HuH-7 (cell line): ENCODE results near the gene CD59.
"Not testable (repeated sequence)": the region's sequence is repeated elsewhere in the genome, so short reads cannot be mapped to it uniquely, and the experiment has no call there.

Experiments used
- DNase-seq: peaks from one replicate; pipeline ENCODE4 v3.0.0; 2011; ENCODE audit warnings: low spot score

CD59 gene

GRCh38 chr11:33692541-33692940 is 43.7 kb downstream of the CD59 start:
- no peak for DNase-seq

GRCh38 chr11:33692013-33692504 is 44.2 kb downstream of the CD59 start:
- no peak for DNase-seq

GRCh38 chr11:33691066-33691864 is 45.0 kb downstream of the CD59 start:
- DNase-seq = no peak

GRCh38 chr11:33690290-33691065 is 45.7 kb downstream of the CD59 start:
- DNase-seq = no peak

- no peak for DNase-seq
Measured at GRCh38 chr11:33689501-33689900, 46.7 kb downstream of the CD59 start.

- DNase-seq = no peak
Measured at GRCh38 chr11:33689085-33689484, 47.1 kb downstream of the CD59 start.

GRCh38 chr11:33687733-33688479 is 48.3 kb downstream of the CD59 start:
- peak; percentile 41 for DNase-seq

- DNase-seq = no peak
Measured at GRCh38 chr11:33685082-33685481, 51.1 kb downstream of the CD59 start.

GRCh38 chr11:33684003-33684706 is 52.1 kb downstream of the CD59 start:
- no peak for DNase-seq

GRCh38 chr11:33682446-33682845 is 53.8 kb downstream of the CD59 start:
- DNase-seq = no peak

- no peak for DNase-seq
Measured at GRCh38 chr11:33682019-33682418, 54.2 kb downstream of the CD59 start.

GRCh38 chr11:33678616-33679015 is 57.6 kb downstream of the CD59 start:
- not testable (repeated sequence) for DNase-seq

GRCh38 chr11:33674035-33674814 is 62.0 kb downstream of the CD59 start:
- DNase-seq = no peak

- no peak for DNase-seq
Measured at GRCh38 chr11:33672273-33672672, 64.0 kb downstream of the CD59 start.

GRCh38 chr11:33670250-33671011 is 65.8 kb downstream of the CD59 start:
- no peak for DNase-seq

GRCh38 chr11:33669598-33670249 is 66.5 kb downstream of the CD59 start:
- DNase-seq = no peak

GRCh38 chr11:33668951-33669596 is 67.1 kb downstream of the CD59 start:
- no peak for DNase-seq

GRCh38 chr11:33668468-33668825 is 67.8 kb downstream of the CD59 start:
- DNase-seq = no peak

GRCh38 chr11:33667819-33668467 is 68.3 kb downstream of the CD59 start:
- no peak for DNase-seq
